Thyroid gland (tissue), 4 donors: ENCODE results near the gene PLPPR5. TPM values are rescaled to one million over a fixed set of nuclear protein-coding genes. Genes with fewer than 3 reads are reported as not detected.

Experiments
- DNase-seq, 2 donors: peaks; one replicate each; pipeline ENCODE4 v3.0.0-alpha.2; 2019
- H3K27ac ChIP-seq, 3 donors: fragments of 200-600 bp; sonication (generic); 1 replicate in 2 of 3; 2 replicates in 1 of 3; pipeline ENCODE4 v1.5.1; 2016 to 2019; ENCODE audit warnings: mild to moderate bottlenecking in 1 of 3, moderate library complexity in 1 of 3
- H3K27me3 ChIP-seq: fragments of 200-600 bp; sonication (generic); one replicate; pipeline ENCODE4 v1.5.1; 2019
- H3K36me3 ChIP-seq, 2 donors: fragments of 200-600 bp; sonication (generic); one replicate each; pipeline ENCODE4 v1.5.1; 2016 to 2019
- H3K4me1 ChIP-seq, 2 donors: fragments of 200-600 bp; sonication (generic); one replicate each; pipeline ENCODE4 v1.5.1; 2017 to 2019
- H3K4me3 ChIP-seq, 3 donors: fragments of 200-600 bp; sonication (generic); replicated peaks in 1 of 3; 1 replicate in 2 of 3; 2 replicates in 1 of 3; pipeline ENCODE4 v1.5.1; 2016; ENCODE audit warnings: mild to moderate bottlenecking in 1 of 3
- H3K9me3 ChIP-seq: fragments of 200-600 bp; sonication (generic); one replicate; pipeline ENCODE4 v1.5.1; 2017
- CTCF ChIP-seq, 6 experiments: fragments of 200-600 bp in 3 of 6; fragments of 450-650 bp in 3 of 6; sonication (generic) in 3 of 6; IDR thresholded peaks; one replicate each; pipeline ENCODE4 v1.5.1; 2016 to 2019; ENCODE audit warnings: antibody characterized with exemption in 6 of 6, mild to moderate bottlenecking in 2 of 6, inconsistent platforms in 1 of 6, moderate library complexity in 1 of 6
- POLR2A ChIP-seq, 2 donors: fragments of 450-650 bp; IDR thresholded peaks; one replicate each; pipeline ENCODE4 v1.6.1; 2017; ENCODE audit warnings: antibody characterized with exemption in 2 of 2, mild to moderate bottlenecking in 2 of 2, moderate library complexity in 1 of 2
- WGBS, 2 donors: methylation state at CpG; one replicate each; pipeline ENCODE4 v1.1.5; 2017; 5-methylcytosine and 5-hydroxymethylcytosine counted together
- intact Hi-C: fragments of 100-400 bp; cut with DNase I; formaldehyde crosslinking; loops from one replicate; pipeline ENCODE4 v1.15.1; 2023
- total RNA-seq, 4 donors: library from RNA; depleted of rRNA; stranded (reverse); fragments of >200 nt; gene quantifications; one replicate each; pipeline ENCODE4 v1.2.3, GENCODE V29; 2016

Gene PLPPR5
- total RNA-seq, 4 donors from 2014 or later, result not detected

- Histone ChIP-seq H3K27me3 (no peaks in the 10 kb centered on the region), H3K4me3 (no peak overlapping the region), H3K36me3 (no peaks in the 10 kb centered on the region), H3K27ac (no peak overlapping the region), H3K4me1 (no peaks in the 10 kb centered on the region), H3K9me3 (no peaks in the 10 kb centered on the region)
- DNase-seq, result no peak
- WGBS, 2 donors, result 56 to 68% methylated on average over 2 of the region's 2 CpGs
- intact Hi-C loops, result no loop called here
- TF ChIP-seq POLR2A (IDR thresholded peaks at IDR 0.05) (no peak), CTCF (IDR thresholded peaks at IDR 0.05) (no peak)
These were observed 15.6 kb downstream of the PLPPR5 start for GRCh38 chr1:98988904-98989555.

- Histone ChIP-seq H3K36me3 (no peaks in the 10 kb centered on the region), H3K9me3 (no peaks in the 10 kb centered on the region), H3K4me3 (no peak overlapping the region), H3K27ac (no peak overlapping the region), H3K27me3 (no peaks in the 10 kb centered on the region), H3K4me1 (no peaks in the 10 kb centered on the region)
- intact Hi-C loops, result no loop called here
- DNase-seq, result no peak
- 66 to 72% methylated on average over 2 of the region's 2 CpGs for WGBS, 2 donors
- no peak for TF ChIP-seq POLR2A (IDR thresholded peaks at IDR 0.05)
- TF ChIP-seq CTCF (IDR thresholded peaks at IDR 0.05), result no peak
These were observed 19.0 kb downstream of the PLPPR5 start for GRCh38 chr1:98985687-98986086.

GRCh38 chr1:98981917-98982513, 22.6 kb downstream of the PLPPR5 start:
- WGBS, 2 donors, result 78 to 83% methylated on average over 3 of the region's 3 CpGs
- no peak for DNase-seq
- Histone ChIP-seq H3K4me1 (no peaks in the 10 kb centered on the region), H3K36me3 (no peaks in the 10 kb centered on the region), H3K27ac (no peak overlapping the region), H3K4me3 (no peak overlapping the region), H3K27me3 (no peaks in the 10 kb centered on the region), H3K9me3 (no peaks in the 10 kb centered on the region)
- TF ChIP-seq POLR2A (IDR thresholded peaks at IDR 0.05) (no peak), CTCF (IDR thresholded peaks at IDR 0.05) (no peak)
- intact Hi-C loops, result no loop called here

GRCh38 chr1:98979463-98979862, 25.2 kb downstream of the PLPPR5 start:
- Histone ChIP-seq H3K9me3 (no peaks in the 10 kb centered on the region), H3K36me3 (no peaks in the 10 kb centered on the region), H3K4me1 (no peaks in the 10 kb centered on the region), H3K27me3 (no peaks in the 10 kb centered on the region), H3K27ac (no peak overlapping the region), H3K4me3 (no peak overlapping the region)
- DNase-seq, result no peak
- intact Hi-C loops, result no loop called here
- 87 to 89% methylated on average over 2 of the region's 2 CpGs for WGBS, 2 donors
- TF ChIP-seq POLR2A (IDR thresholded peaks at IDR 0.05), result no peak
- TF ChIP-seq CTCF (IDR thresholded peaks at IDR 0.05), result no peak

DNA sequence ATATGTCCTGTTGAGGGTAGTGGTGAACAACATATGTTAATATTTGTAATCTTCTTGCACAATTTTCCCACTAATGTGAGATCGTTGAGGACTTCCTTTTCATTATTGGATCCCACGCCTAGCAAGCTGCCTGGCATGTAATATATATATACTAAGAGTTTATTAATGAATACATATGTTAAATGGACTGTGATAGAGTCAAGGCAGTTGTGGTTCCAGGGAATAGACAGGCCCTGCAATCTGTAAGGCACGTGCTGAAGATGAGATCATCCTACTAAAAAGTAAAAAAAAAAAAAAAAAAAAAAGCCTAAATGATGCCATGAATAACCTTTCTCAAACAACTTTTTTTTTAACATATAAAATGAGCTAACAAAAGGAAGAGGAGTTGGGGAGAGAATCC, 28.9 kb downstream of the PLPPR5 start:
- H3K27ac ChIP-seq, result no peak overlapping the region
- WGBS, 2 donors, result 87 to 88% methylated on average over 3 of the region's 3 CpGs
- DNase-seq, result no peak
- no peaks in the 10 kb centered on the region for H3K9me3 ChIP-seq
- H3K4me1 ChIP-seq, result no peaks in the 10 kb centered on the region
- H3K4me3 ChIP-seq, result no peak overlapping the region
- H3K36me3 ChIP-seq, result no peaks in the 10 kb centered on the region
- TF ChIP-seq CTCF (IDR thresholded peaks at IDR 0.05), result no peak
- TF ChIP-seq POLR2A (IDR thresholded peaks at IDR 0.05), result no peak
- H3K27me3 ChIP-seq, result no peaks in the 10 kb centered on the region
- intact Hi-C loops, result no loop called here
